Measurements from ENCODE around the gene BTNL8. TPM values are rescaled to one million over a fixed set of nuclear protein-coding genes. Genes with fewer than 3 reads are reported as not detected.

BTNL8 gene
- polyA plus RNA-seq, 3 donors = 0.13 to 0.50 (median 0.13) TPM

GRCh38 chr5:180969406-180969805, 70.4 kb downstream of the BTNL8 start:
- H3K79me2 ChIP-seq (ENCODE audit: insufficient read depth, low read length) = no peaks in the 10 kb centered on the region
- Mint-ChIP-seq H3K4me3 (no peak overlapping the region), H3K9me3 (peaks cover 0 to 22% (median 9%) of the 10 kb centered on the region in 7 donors), H3K27me3 (ENCODE audit: low read depth in 3 of 3) (peaks cover 2 to 5% (median 3%) of the 10 kb centered on the region in 3 donors), H3K36me3 (no peaks in the 10 kb centered on the region), H3K4me1 (no peaks in the 10 kb centered on the region), H3K27ac (no peak overlapping the region)
- intact Hi-C loops (cut with micrococcal nuclease) = no loop called here
- H3K9me3 ChIP-seq (replicated peaks in 1 of 2; ENCODE audit: control insufficient read depth in 1 of 2, insufficient read depth in 1 of 2, low read length in 2 of 2) = peaks cover 0 to 7% of the 10 kb centered on the region in 2 donors
- H3K4me3 ChIP-seq (replicated peaks in 1 of 3; ENCODE audit: low read depth in 2 of 3, low read length in 3 of 3) = no peak overlapping the region
- no peak overlapping the region for H2AFZ ChIP-seq (ENCODE audit: insufficient read depth, low read depth, low read length, poor library complexity, severe bottlenecking)
- H3K4me1 ChIP-seq (ENCODE audit: control insufficient read depth in 1 of 2, insufficient read depth in 2 of 2, low read length in 2 of 2) = no peaks in the 10 kb centered on the region
- H3K9ac ChIP-seq (ENCODE audit: insufficient read depth, low read length, poor library complexity, severe bottlenecking) = no peak overlapping the region
- 97% methylated on average over 23 of the region's 23 CpGs for WGBS (ENCODE audit: insufficient coverage)
- no peaks in the 10 kb centered on the region for H3K36me3 ChIP-seq (replicated peaks in 1 of 2; ENCODE audit: control insufficient read depth in 1 of 2, insufficient read depth in 2 of 2, low read length in 2 of 2)
- H4K20me1 ChIP-seq (ENCODE audit: insufficient read depth, low read length) = no peaks in the 10 kb centered on the region
- no peak overlapping the region for H3K27ac ChIP-seq (ENCODE audit: low read depth in 1 of 2, low read length in 2 of 2)
- DNase-seq = no peak
- TF ChIP-seq CTCF (IDR thresholded peaks at IDR 0.05) = no peak
- no peak overlapping the region for H3K4me2 ChIP-seq (replicated peaks; ENCODE audit: extremely low read depth, low read length, poor library complexity, severe bottlenecking)
- H3K27me3 ChIP-seq (ENCODE audit: control insufficient read depth in 2 of 2, insufficient read depth in 2 of 2, low read length in 2 of 2) = no peaks in the 10 kb centered on the region

- no peak for DNase-seq
- peaks cover 2 to 5% (median 5%) of the 10 kb centered on the region in 3 donors for H3K27me3 Mint-ChIP-seq (ENCODE audit: low read depth in 3 of 3)
- Histone ChIP-seq H3K4me1 (ENCODE audit: control insufficient read depth in 1 of 2, insufficient read depth in 2 of 2, low read length in 2 of 2) (no peaks in the 10 kb centered on the region), H3K27ac (ENCODE audit: low read depth in 1 of 2, low read length in 2 of 2) (no peak overlapping the region), H3K27me3 (ENCODE audit: control insufficient read depth in 2 of 2, insufficient read depth in 2 of 2, low read length in 2 of 2) (no peaks in the 10 kb centered on the region), H3K4me2 (replicated peaks; ENCODE audit: extremely low read depth, low read length, poor library complexity, severe bottlenecking) (no peak overlapping the region), H3K79me2 (ENCODE audit: insufficient read depth, low read length) (no peaks in the 10 kb centered on the region), H4K20me1 (ENCODE audit: insufficient read depth, low read length) (no peaks in the 10 kb centered on the region), H2AFZ (ENCODE audit: insufficient read depth, low read depth, low read length, poor library complexity, severe bottlenecking) (no peak overlapping the region), H3K9me3 (replicated peaks in 1 of 2; ENCODE audit: control insufficient read depth in 1 of 2, insufficient read depth in 1 of 2, low read length in 2 of 2) (peaks cover 0 to 7% of the 10 kb centered on the region in 2 donors), H3K9ac (ENCODE audit: insufficient read depth, low read length, poor library complexity, severe bottlenecking) (no peak overlapping the region), H3K4me3 (replicated peaks in 1 of 3; ENCODE audit: low read depth in 2 of 3, low read length in 3 of 3) (no peak overlapping the region), H3K36me3 (replicated peaks in 1 of 2; ENCODE audit: control insufficient read depth in 1 of 2, insufficient read depth in 2 of 2, low read length in 2 of 2) (no peaks in the 10 kb centered on the region)
- intact Hi-C loops (cut with micrococcal nuclease) = no loop called here
- H3K4me3 Mint-ChIP-seq = no peak overlapping the region
- H3K36me3 Mint-ChIP-seq = no peaks in the 10 kb centered on the region
- H3K9me3 Mint-ChIP-seq = peaks cover 0 to 22% (median 9%) of the 10 kb centered on the region in 7 donors
- no peak for TF ChIP-seq CTCF (IDR thresholded peaks at IDR 0.05)
- no peak overlapping the region for H3K27ac Mint-ChIP-seq
- H3K4me1 Mint-ChIP-seq = no peaks in the 10 kb centered on the region
- 97% methylated on average over 20 of the region's 31 CpGs for WGBS (ENCODE audit: insufficient coverage)
Measured at GRCh38 chr5:180970336-180970735, 71.4 kb downstream of the BTNL8 start.
